Ammon's horn (tissue), 1 donor: ENCODE data around the gene RBM45.

ENCODE experiments used
- DNase-seq: peaks from one replicate; pipeline ENCODE4 v3.0.0-alpha.2; 2016; ENCODE audit warnings: low spot score

The RBM45 gene

GRCh38 chr2:178159966-178160365 lies 47.7 kb downstream of the RBM45 start:
- no peak for DNase-seq

- DNase-seq = no peak
These were observed 48.4 kb downstream of the RBM45 start for GRCh38 chr2:178160601-178161000.

GRCh38 chr2:178163395-178163794 lies 51.2 kb downstream of the RBM45 start:
- DNase-seq = no peak

DNA sequence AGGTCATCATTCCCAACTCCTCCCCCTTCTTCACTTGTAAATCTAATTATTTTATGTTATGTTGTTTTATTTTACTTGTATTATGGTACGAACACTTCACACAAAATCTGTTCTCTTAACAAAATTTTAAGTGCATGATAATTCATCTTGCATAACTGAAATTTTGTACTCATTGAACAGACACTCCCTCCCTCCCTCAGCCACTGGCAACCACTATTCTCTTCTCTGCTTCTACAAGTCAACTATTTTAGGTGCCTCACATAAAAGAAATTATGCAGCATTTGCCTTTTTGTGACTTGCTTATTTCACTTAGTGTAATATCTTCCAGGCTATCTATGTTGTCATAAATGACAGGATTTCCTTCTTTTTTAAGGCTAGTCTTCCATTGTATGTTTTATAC lies 51.7 kb downstream of the RBM45 start:
- no peak for DNase-seq

DNA sequence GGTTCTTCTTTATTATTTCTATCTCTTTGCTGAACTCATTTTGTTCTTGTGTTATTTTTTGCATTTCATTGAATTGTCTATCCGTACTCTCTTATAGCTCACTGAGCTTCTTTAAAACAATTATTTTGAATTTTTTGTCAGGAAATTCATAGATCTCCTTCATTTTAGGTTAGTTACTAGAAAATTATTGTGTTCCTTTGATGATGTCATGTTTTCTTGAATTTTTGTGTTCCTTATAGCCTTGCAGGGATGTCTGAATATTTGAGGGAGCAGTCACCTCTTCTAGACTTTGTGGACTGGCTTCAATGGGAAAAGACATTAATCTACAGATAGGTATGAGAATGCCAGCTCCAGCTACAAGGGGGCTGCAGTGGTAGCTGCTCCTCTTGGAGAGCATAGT lies 61.4 kb downstream of the RBM45 start:
- DNase-seq = no peak

DNA sequence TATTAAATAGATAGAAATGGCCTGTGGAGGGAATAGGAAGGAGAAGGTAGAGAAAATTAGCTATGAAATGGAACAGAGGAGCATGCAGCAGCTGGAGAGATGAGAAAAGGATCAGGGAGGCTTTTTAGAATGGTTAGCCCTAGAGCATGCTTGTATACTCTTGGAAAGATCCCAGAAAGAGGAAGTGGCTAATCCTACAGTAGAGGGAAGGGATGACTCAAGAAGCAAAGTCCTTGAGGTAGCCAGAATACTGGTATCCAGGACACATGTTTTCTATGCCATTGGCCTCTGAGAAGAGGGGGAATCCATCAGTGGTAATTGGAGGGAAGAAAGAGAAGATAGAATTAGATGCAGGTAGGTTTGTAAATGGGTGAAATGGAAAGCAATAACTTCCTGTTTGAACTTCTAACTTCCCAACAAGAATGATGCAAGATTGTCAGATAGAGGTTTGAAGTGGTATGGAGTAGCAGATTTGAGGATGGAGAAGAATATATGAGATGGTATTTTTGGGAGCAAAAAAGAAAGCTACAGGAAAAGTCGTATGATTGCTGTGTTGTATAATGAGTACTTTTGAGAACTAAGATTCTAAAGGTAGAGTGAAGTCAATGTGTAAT lies 64.9 kb downstream of the RBM45 start:
- DNase-seq = no peak
